GM12874 (cell line): ENCODE results near the gene RPS29.

ENCODE experiments used
- TF ChIP-seq, protein P1 (sequence below): IDR thresholded peaks from 2 replicates; pipeline ENCODE4 v1.5.1; 2011; ENCODE audit warnings: low read depth, mild to moderate bottlenecking, control low read depth, low read length, moderate library complexity; ENCODE audit not compliant: insufficient read depth

The RPS29 gene

DNA sequence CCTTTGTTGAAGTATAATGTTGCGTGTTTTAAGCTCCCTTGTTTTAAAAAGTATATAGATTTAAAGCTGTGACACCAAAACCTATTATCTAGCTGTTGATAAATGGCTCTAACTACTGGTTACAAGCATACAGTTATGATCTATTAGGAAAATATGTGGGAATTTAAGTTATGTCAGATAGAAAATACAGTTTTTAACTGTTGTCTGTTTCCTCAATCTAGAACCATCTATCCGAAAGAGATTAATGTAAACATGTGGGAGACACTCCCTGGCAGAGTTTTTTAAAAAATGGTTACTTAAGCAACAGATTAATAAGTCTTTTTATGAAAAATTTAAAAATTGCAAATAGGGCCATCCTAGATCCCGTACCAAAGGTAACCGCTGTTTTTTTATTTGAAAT lies 26.1 kb upstream of the RPS29 start:
- TF ChIP-seq, protein P1, sequence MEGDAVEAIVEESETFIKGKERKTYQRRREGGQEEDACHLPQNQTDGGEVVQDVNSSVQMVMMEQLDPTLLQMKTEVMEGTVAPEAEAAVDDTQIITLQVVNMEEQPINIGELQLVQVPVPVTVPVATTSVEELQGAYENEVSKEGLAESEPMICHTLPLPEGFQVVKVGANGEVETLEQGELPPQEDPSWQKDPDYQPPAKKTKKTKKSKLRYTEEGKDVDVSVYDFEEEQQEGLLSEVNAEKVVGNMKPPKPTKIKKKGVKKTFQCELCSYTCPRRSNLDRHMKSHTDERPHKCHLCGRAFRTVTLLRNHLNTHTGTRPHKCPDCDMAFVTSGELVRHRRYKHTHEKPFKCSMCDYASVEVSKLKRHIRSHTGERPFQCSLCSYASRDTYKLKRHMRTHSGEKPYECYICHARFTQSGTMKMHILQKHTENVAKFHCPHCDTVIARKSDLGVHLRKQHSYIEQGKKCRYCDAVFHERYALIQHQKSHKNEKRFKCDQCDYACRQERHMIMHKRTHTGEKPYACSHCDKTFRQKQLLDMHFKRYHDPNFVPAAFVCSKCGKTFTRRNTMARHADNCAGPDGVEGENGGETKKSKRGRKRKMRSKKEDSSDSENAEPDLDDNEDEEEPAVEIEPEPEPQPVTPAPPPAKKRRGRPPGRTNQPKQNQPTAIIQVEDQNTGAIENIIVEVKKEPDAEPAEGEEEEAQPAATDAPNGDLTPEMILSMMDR = no peak

DNA sequence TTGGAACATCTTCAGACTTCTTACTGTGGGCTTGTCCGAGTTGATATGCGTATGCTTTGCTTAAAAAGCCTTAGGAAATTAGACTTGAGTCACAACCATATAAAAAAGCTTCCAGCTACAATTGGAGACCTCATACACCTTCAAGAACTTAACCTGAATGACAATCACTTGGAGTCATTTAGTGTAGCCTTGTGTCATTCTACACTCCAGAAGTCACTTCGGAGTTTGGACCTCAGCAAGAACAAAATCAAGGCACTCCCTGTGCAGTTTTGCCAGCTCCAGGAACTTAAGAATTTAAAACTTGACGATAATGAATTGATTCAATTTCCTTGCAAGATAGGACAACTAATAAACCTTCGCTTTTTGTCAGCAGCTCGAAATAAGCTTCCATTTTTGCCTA lies 21.4 kb upstream of the RPS29 start:
- TF ChIP-seq, protein P1 = no peak

DNA sequence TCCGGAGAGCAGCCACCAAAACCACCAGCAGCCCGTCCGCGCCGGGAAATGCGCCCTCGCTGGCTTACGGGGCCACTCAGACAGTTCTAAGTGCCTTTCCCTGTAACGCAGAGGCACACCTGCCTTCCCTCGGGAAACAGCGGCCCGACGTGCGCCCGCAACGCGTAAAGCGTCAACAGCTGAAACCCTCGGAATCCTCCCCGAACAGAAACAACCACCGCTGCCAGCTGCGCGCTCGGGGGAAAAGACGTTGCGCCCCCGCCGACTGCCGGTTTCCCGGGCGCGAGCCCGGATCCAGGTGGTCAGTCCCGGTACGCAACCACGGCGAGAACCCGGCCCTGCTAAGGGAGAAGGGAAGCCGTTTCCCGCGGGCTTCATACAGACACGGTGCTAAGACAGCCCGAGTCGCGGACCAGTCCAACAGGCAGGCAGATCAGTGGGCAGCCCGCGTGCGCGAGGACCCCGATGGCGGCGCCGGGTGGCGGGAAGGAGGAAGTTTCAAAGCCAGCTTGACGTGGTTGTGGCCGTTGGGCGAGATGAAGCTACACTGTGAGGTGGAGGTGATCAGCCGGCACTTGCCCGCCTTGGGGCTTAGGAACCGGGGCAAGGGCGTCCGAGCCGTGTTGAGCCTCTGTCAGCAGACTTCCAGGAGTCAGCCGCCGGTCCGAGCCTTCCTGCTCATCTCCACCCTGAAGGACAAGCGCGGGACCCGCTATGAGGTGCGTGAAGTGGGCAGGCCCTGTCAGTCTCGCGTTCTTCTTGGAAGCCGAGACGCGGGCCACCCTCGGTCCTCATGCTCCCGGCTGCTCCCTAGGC lies 12.5 kb upstream of the RPS29 start, which contains the start of gene LRR1:
TSS of gene LRR1 (plus strand) at position 456 of the 816 bp plus-strand sequence. CDS start at position 537, 81 bp downstream.
- TF ChIP-seq, protein P1 = no peak

DNA sequence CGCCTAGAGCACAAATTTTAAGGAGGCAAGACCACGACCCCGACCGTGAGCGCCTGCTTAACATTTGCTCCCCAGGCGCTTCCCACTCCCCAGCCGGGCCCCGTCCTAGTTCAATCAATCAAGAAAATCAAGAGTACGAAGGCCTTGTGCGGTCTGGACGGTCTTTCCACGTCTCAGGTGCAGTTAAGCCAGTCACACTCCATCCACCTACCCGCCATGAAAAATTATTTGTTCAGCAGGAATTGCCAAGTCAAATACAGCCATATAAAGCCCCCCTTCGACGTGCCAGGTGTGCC lies 12.0 kb upstream of the RPS29 start:
- TF ChIP-seq, protein P1 = no peak

DNA sequence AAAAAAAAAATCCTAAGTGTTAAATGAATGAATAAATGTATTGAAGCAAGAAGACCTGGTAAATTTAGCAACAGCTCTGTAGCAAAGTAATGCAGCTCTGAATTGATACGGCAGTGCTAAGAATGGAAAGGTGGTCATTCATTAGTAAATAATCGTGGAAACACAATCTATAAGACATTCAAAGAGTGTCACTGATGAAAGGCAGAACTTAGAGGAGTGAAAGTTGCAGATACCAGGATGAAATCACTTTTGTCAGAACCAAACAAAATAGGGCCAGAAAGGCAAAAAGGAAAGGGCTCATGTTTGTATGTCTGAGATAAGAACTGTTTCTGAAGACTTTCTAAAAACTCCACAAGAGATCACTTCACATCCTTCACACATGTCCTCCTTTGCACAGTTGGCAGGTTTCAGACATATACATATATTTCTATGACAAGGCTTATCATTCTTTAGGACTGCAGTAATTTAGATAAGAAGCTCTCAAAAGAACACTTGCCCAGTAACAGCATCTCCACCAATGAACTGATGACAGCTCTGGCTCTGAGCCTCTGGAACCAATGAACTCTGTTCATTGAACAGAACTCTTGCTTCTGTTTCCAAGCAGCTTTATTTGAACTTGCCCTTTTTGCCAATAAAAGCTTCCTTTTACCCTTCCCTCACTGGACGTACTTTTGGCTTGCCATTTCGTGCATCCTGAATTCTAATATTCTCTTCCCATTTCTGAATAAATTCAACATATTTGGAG lies 8.3 kb upstream of the RPS29 start:
- TF ChIP-seq, protein P1 = no peak

DNA sequence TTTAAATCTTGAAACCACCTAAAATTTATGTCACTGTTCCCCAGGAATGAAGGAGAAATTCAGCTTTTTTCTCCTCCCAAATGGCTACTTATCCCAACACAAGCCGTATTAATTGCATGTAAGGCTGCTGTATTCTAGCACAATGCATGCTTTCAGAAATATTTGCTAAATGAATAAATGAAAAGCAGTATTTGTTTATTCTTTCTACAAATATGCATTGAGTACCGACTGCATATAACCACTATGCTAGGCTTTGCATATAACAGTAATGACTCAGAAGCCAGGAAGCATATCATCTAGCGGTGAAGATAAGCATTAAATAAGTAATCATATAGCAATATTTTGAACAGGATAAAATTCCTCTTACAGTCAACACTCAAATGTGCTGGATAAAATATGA lies 6.8 kb upstream of the RPS29 start:
- TF ChIP-seq, protein P1 = no peak

DNA sequence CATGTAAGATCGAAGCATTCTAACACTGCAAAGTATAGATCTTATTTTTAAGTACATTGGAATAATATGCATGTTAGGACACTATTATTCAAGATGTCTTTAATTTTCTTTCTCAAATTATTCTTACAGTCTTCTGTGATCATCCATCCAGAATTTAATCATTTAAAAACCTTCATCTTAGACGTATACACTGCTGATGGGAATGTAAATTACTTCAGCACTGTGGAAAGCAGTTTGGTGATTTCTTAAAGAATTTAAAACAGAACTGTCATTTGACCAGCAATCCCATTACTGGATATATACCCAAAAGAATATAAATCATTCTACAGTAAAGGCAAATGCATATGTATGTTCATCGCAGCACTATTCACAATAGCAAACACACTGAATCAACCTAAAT lies 3.2 kb upstream of the RPS29 start:
- TF ChIP-seq, protein P1 = no peak
